SK-N-SH (cell line): ENCODE measurements around the gene VPS26A. TPM values are rescaled to one million over a fixed set of nuclear protein-coding genes. Genes with fewer than 3 reads are reported as not detected.

Experiments
- CTCF ChIA-PET: fragments of 300-600, 350-600 bp; formaldehyde crosslinking; extraction: SDS; loops from one replicate; lab custom pipeline; 2021; lab: Yijun Ruan, JAX
- POLR2A ChIA-PET: fragments of 350-600 bp; sonication (Branson Sonifier 250); formaldehyde crosslinking; extraction: SDS; loops from one replicate; lab custom pipeline; 2020; ENCODE audit warnings: antibody characterized with exemption, inconsistent platforms; lab: Yijun Ruan, JAX
- DNase-seq: peaks from one replicate; pipeline ENCODE4 v3.0.0; 2012
- H2AFZ ChIP-seq: fragments of 200-600 bp; sonication (generic); 2 replicates; pipeline ENCODE4 v1.8.1; 2016; ENCODE audit warnings: antibody characterized with exemption, mild to moderate bottlenecking, low read depth
- H3F3A ChIP-seq: fragments of 200-600 bp; sonication (generic); replicated peaks from 2 replicates; pipeline ENCODE3; 2016; ENCODE audit warnings: antibody characterized with exemption, mild to moderate bottlenecking; ENCODE audit not compliant: insufficient read depth
- H3K27ac ChIP-seq, 2 experiments: fragments of 200-500 bp in 1 of 2; fragments of 200-600 bp in 1 of 2; sonication (Bioruptor generic) in 1 of 2; sonication (generic), shearing (Covaris generic) in 1 of 2; 2 replicates each; pipeline versions ENCODE4 v1.5.1 to v1.6.1; 2014 to 2016; ENCODE audit warnings: low read depth in 2 of 2, inconsistent platforms in 1 of 2, low read length in 1 of 2, mild to moderate bottlenecking in 1 of 2, mixed read lengths in 1 of 2
- H3K27me3 ChIP-seq: fragments of 200-600 bp; sonication (generic), shearing (Covaris generic); 2 replicates; pipeline ENCODE4 v1.6.1; 2016; ENCODE audit warnings: mixed run types; ENCODE audit not compliant: insufficient read depth
- H3K36me3 ChIP-seq, 2 experiments: fragments of 200-500 bp in 1 of 2; fragments of 200-600 bp in 1 of 2; sonication (Bioruptor generic) in 1 of 2; sonication (generic) in 1 of 2; replicated peaks in 1 of 2; 2 replicates each; pipeline versions ENCODE3 to v1.5.1; 2014 to 2016; ENCODE audit warnings: low read length in 1 of 2, mild to moderate bottlenecking in 1 of 2; ENCODE audit not compliant: insufficient read depth in 2 of 2, control insufficient read depth in 1 of 2
- H3K4me1 ChIP-seq, 2 experiments: fragments of 200-500 bp in 1 of 2; fragments of 200-600 bp in 1 of 2; sonication (Bioruptor generic) in 1 of 2; sonication (generic), shearing (Covaris generic) in 1 of 2; 2 replicates each; pipeline versions ENCODE4 v1.5.1 to v1.6.1; 2014 to 2016; ENCODE audit warnings: low read depth in 1 of 2, low read length in 1 of 2, mixed run types in 1 of 2; ENCODE audit not compliant: insufficient read depth in 2 of 2, control insufficient read depth in 1 of 2
- H3K4me2 ChIP-seq: fragments of 200-600 bp; sonication (generic), shearing (Covaris generic); 2 replicates; pipeline ENCODE4 v1.6.1; 2017; ENCODE audit warnings: mixed run types
- H3K4me3 ChIP-seq, 2 experiments: fragments of 200-500 bp in 1 of 2; fragments of 200-600 bp in 1 of 2; sonication (Bioruptor generic) in 1 of 2; sonication (generic), shearing (Covaris generic) in 1 of 2; 2 replicates each; pipeline versions ENCODE4 v1.5.1 to v1.8.1; 2014 to 2016; ENCODE audit warnings: low read depth in 2 of 2, inconsistent platforms in 1 of 2, low read length in 1 of 2, mild to moderate bottlenecking in 1 of 2, mixed read lengths in 1 of 2, moderate library complexity in 1 of 2
- H3K79me2 ChIP-seq: fragments of 200-600 bp; sonication (generic); 2 replicates; pipeline ENCODE4 v1.8.1; 2017; ENCODE audit warnings: mild to moderate bottlenecking; ENCODE audit not compliant: insufficient read depth
- H3K9ac ChIP-seq: fragments of 200-600 bp; sonication (generic); 2 replicates; pipeline ENCODE4 v1.6.1; 2017; ENCODE audit warnings: mixed run types
- H3K9me2 ChIP-seq: fragments of 200-600 bp; sonication (generic); 2 replicates; pipeline ENCODE4 v1.6.1; 2017; ENCODE audit warnings: mixed run types
- H3K9me3 ChIP-seq: fragments of 200-600 bp; sonication (generic); 2 replicates; pipeline ENCODE4 v1.6.1; 2017; ENCODE audit warnings: mixed run types, mild to moderate bottlenecking, moderate library complexity
- H4K20me1 ChIP-seq: fragments of 200-600 bp; sonication (generic); 2 replicates; pipeline ENCODE4 v1.6.1; 2017; ENCODE audit warnings: mild to moderate bottlenecking, mixed run types; ENCODE audit not compliant: insufficient read depth
- CHD2 ChIP-seq: fragments of 150-350 bp; IDR thresholded peaks from 2 replicates; pipeline ENCODE4 v1.6.1; 2018; ENCODE audit warnings: low read length; ENCODE audit not compliant: partially characterized antibody
- ELF1 ChIP-seq: IDR thresholded peaks from 2 replicates; pipeline ENCODE4 v1.4.0; 2012
- EZH2phosphoT487 ChIP-seq: fragments of 200-600 bp; sonication (generic); IDR thresholded peaks from 2 replicates; pipeline ENCODE4 v1.6.1; 2017; ENCODE audit warnings: low read depth, mixed run types, mild to moderate bottlenecking, antibody characterized with exemption, moderate library complexity, borderline replicate concordance
- FOXM1 ChIP-seq: IDR thresholded peaks from 2 replicates; pipeline ENCODE4 v1.4.0; 2012; ENCODE audit warnings: low read depth, mild to moderate bottlenecking
- JUND ChIP-seq: IDR thresholded peaks from 2 replicates; pipeline ENCODE4 v1.4.0; 2012
- MAX ChIP-seq: IDR thresholded peaks from 2 replicates; pipeline ENCODE4 v1.4.0; 2012; ENCODE audit warnings: low read depth
- MEF2A ChIP-seq: IDR thresholded peaks from 2 replicates; pipeline ENCODE4 v1.4.0; 2012; ENCODE audit warnings: low read depth, borderline replicate concordance
- MXI1 ChIP-seq: IDR thresholded peaks from 2 replicates; pipeline ENCODE4 v1.6.1; 2012; ENCODE audit warnings: mild to moderate bottlenecking, low read depth, low read length, improper control_type of control experiment
- NRF1 ChIP-seq: IDR thresholded peaks from 2 replicates; pipeline ENCODE4 v1.6.1; 2012; ENCODE audit warnings: low read depth, mild to moderate bottlenecking, low read length
- POLR2AphosphoS5 ChIP-seq: IDR thresholded peaks from 2 replicates; pipeline ENCODE4 v1.6.1; 2012; ENCODE audit warnings: low read depth, low read length
- RAD21 ChIP-seq: IDR thresholded peaks from 2 replicates; pipeline ENCODE4 v1.6.1; 2012; ENCODE audit warnings: mild to moderate bottlenecking, low read length
- RCOR1 ChIP-seq: fragments of 150-350 bp; IDR thresholded peaks from 2 replicates; pipeline ENCODE4 v1.6.1; 2017; ENCODE audit warnings: antibody characterized with exemption, low read length
- RXRA ChIP-seq: IDR thresholded peaks from 2 replicates; pipeline ENCODE4 v1.4.0; 2012; ENCODE audit warnings: low read depth, mild to moderate bottlenecking, borderline replicate concordance
- SIN3A ChIP-seq: IDR thresholded peaks from 2 replicates; pipeline ENCODE4 v1.6.1; 2012; ENCODE audit warnings: low read depth, mild to moderate bottlenecking, low read length, moderate library complexity, borderline replicate concordance
- TAF1 ChIP-seq: IDR thresholded peaks from 2 replicates; pipeline ENCODE4 v1.6.1; 2012; ENCODE audit warnings: low read depth, mild to moderate bottlenecking, low read length, moderate library complexity, borderline replicate concordance
- USF1 ChIP-seq: IDR thresholded peaks from 2 replicates; pipeline ENCODE4 v1.4.0; 2012; ENCODE audit warnings: low read depth, borderline replicate concordance
- USF2 ChIP-seq: fragments of 150-350 bp; IDR thresholded peaks from 2 replicates; pipeline ENCODE4 v1.6.1; 2017; ENCODE audit warnings: antibody characterized with exemption, low read length, low read depth, borderline replicate concordance
- WGBS: methylation state at CpG from one replicate; pipeline ENCODE4 v1.1.6; 2017; ENCODE audit warnings: low lambda C conversion rate; 5-methylcytosine and 5-hydroxymethylcytosine counted together
- polyA plus RNA-seq, 3 experiments: library from polyadenylated mRNA; depleted of rRNA; stranded (reverse); fragments of >200 nt; gene quantifications; 2 replicates each; pipeline ENCODE4 v1.2.3, GENCODE V29; 2012
- TF ChIP-seq, protein P1 (sequence below): IDR thresholded peaks from 2 replicates; pipeline ENCODE4 v1.6.1; 2012; ENCODE audit warnings: mild to moderate bottlenecking, low read depth, low read length, moderate library complexity

VPS26A gene
- polyA plus RNA-seq, 1 of the 3 experiments (the other 2 are of a cell fraction): 10.6 TPM

DNA sequence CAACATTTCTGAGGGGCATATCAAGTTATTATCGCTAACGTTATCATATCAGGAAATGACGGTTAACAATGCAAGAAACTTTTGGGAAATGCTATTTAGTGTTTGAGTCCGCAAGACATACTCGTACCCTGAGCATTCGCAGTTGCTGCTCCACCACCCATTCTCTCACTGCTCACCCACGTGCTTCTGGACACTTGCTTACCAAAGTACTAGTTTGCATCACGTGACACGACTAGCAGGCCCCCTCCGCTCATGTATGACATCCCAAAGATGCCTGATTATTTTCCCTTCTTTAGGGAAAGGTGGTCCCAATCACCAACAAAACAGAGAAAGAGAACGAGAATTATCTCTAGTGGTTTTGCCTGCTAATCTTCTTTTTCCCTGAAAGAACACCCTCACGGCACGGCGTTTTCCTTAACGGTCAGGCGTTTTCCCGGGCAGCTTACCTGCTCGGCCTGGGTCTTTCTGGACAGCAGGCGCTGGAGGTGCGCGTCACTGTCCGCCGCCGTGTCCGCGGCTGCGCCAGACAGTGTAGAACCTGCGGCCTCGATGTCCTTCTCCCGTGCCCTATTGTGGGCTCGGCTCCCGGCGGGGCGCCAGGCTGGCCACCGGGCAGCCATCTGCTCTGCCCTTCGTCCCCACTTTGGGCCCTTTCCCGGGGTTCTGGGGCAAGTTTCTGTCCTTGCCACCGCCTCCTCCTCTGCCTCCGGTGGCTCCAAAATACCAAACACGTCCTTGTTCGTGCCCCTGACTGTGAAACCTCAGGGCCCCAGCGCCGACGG is 56.0 kb downstream of the VPS26A start, which contains the start of gene SUPV3L1:
Gene SUPV3L1 (plus strand): TSS at position 492 of the 782 bp plus-strand sequence. CDS start 58 bp downstream, at position 550.
- 1% methylated on average over 41 of the region's 44 CpGs for WGBS
- H3K9ac ChIP-seq: peak within 1 kb of the TSS; percentile 91
- H2AFZ ChIP-seq: peak within 1 kb of the TSS; percentile 58
- peaks cover 0 to 9% of the 10 kb centered on the region in 2 experiments; a peak in 2 of 4 replicates for H3K4me1 ChIP-seq
- H3K27me3 ChIP-seq: no peaks in the 10 kb centered on the region
- TF ChIP-seq JUND: peak; percentile 4; the same call in 1 of the 2 replicates
- peak; percentile 71 for TF ChIP-seq POLR2AphosphoS5
- TF ChIP-seq RCOR1: no peak
- TF ChIP-seq RXRA: no peak
- TF ChIP-seq ELF1: 0 out of 2 replicates have a peak, but pooled peaks have one; percentile 41
- peak; percentile 97 for TF ChIP-seq SIN3A
- no peak for TF ChIP-seq MEF2A
- peak; percentile 94 for TF ChIP-seq USF2
- TF ChIP-seq USF1: peak; percentile 98
- TF ChIP-seq MXI1: peak; percentile 100
- TF ChIP-seq, protein P1, sequence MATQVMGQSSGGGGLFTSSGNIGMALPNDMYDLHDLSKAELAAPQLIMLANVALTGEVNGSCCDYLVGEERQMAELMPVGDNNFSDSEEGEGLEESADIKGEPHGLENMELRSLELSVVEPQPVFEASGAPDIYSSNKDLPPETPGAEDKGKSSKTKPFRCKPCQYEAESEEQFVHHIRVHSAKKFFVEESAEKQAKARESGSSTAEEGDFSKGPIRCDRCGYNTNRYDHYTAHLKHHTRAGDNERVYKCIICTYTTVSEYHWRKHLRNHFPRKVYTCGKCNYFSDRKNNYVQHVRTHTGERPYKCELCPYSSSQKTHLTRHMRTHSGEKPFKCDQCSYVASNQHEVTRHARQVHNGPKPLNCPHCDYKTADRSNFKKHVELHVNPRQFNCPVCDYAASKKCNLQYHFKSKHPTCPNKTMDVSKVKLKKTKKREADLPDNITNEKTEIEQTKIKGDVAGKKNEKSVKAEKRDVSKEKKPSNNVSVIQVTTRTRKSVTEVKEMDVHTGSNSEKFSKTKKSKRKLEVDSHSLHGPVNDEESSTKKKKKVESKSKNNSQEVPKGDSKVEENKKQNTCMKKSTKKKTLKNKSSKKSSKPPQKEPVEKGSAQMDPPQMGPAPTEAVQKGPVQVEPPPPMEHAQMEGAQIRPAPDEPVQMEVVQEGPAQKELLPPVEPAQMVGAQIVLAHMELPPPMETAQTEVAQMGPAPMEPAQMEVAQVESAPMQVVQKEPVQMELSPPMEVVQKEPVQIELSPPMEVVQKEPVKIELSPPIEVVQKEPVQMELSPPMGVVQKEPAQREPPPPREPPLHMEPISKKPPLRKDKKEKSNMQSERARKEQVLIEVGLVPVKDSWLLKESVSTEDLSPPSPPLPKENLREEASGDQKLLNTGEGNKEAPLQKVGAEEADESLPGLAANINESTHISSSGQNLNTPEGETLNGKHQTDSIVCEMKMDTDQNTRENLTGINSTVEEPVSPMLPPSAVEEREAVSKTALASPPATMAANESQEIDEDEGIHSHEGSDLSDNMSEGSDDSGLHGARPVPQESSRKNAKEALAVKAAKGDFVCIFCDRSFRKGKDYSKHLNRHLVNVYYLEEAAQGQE: peak; percentile 52; the same call in 1 of the 2 replicates
- peak; percentile 22 for TF ChIP-seq CHD2
- peak; percentile 60 for TF ChIP-seq NRF1
- no peak for TF ChIP-seq FOXM1
- no peak for TF ChIP-seq EZH2phosphoT487
- peak; percentile 100 for TF ChIP-seq MAX
- peak; percentile 49; the same call in 1 of the 2 replicates for TF ChIP-seq TAF1
- TF ChIP-seq RAD21: no peak
- ChIA-PET POLR2A (interaction anchor here (1.0 to 1.4 kb wide), 2 partner anchors 29 to 224 kb away, joined by 4 read pairs; partner anchors contain the start of gene DDX21), CTCF (no interaction called here)
- H4K20me1 ChIP-seq: no peaks in the 10 kb centered on the region
- H3K4me3 ChIP-seq: peak within 1 kb of the TSS; percentile 84 to 95
- peak within 1 kb of the TSS; percentile 88 to 98 for H3K27ac ChIP-seq
- no peaks in the 10 kb centered on the region for H3K9me3 ChIP-seq
- peaks cover 49% of the 10 kb centered on the region for H3K79me2 ChIP-seq
- no peaks in the 10 kb centered on the region for H3K9me2 ChIP-seq
- peak; percentile 93 for DNase-seq
- peaks cover 3 to 4% of the 10 kb centered on the region in 2 experiments for H3K36me3 ChIP-seq
- H3K4me2 ChIP-seq: peak within 1 kb of the TSS; percentile 82
- H3F3A ChIP-seq: no peaks in the 10 kb centered on the region
